Renal cortex interstitium (tissue), 15 donors: ENCODE measurements around the gene CERK. TPM values are rescaled to one million over a fixed set of nuclear protein-coding genes. Genes with fewer than 3 reads are reported as not detected.
"Not testable (repeated sequence)": the region's sequence is repeated elsewhere in the genome, so short reads cannot be mapped to it uniquely, and the experiment has no call there.

Experiments
- DNase-seq, 11 donors: peaks; one replicate each; pipeline ENCODE4 v3.0.0-alpha.2; 2013; ENCODE audit warnings: low read depth in 9 of 11, low spot score in 4 of 11; ENCODE audit errors: extremely low read depth in 1 of 11
- long read RNA-seq, 16 experiments: transcript quantifications; one replicate each; lab custom pipeline, GENCODE V29; 2026
- polyA plus RNA-seq, 3 donors: library from polyadenylated mRNA; unstranded; fragments of 120-200 nt; gene quantifications; one replicate each; pipeline ENCODE4 v1.2.1, GENCODE V29; 2013; ENCODE audit not compliant: insufficient read length in 3 of 3

The CERK gene, protein sequence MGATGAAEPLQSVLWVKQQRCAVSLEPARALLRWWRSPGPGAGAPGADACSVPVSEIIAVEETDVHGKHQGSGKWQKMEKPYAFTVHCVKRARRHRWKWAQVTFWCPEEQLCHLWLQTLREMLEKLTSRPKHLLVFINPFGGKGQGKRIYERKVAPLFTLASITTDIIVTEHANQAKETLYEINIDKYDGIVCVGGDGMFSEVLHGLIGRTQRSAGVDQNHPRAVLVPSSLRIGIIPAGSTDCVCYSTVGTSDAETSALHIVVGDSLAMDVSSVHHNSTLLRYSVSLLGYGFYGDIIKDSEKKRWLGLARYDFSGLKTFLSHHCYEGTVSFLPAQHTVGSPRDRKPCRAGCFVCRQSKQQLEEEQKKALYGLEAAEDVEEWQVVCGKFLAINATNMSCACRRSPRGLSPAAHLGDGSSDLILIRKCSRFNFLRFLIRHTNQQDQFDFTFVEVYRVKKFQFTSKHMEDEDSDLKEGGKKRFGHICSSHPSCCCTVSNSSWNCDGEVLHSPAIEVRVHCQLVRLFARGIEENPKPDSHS
- polyA plus RNA-seq, result 10 to 100 TPM; 47.2 to 56.6 (median 51.0) TPM
- long read RNA-seq, donor 1, full-length matches to known transcripts, result 7 of 7 reads
- long read RNA-seq, donor 1, partial matches to known transcripts, result 0 of 7 reads
- long read RNA-seq, donor 1, other reads (novel, unspliced or antisense), result 0 of 7 reads
- long read RNA-seq, donor 2, full-length matches to known transcripts, result 10 of 10 reads
- long read RNA-seq, donor 2, partial matches to known transcripts, result 0 of 10 reads
- long read RNA-seq, donor 2, other reads (novel, unspliced or antisense), result 0 of 10 reads
- long read RNA-seq, donor 3, full-length matches to known transcripts, result 16 of 16 reads
- long read RNA-seq, donor 3, partial matches to known transcripts, result 0 of 16 reads
- long read RNA-seq, donor 3, other reads (novel, unspliced or antisense), result 0 of 16 reads
- long read RNA-seq, donor 4, full-length matches to known transcripts, result 9 of 9 reads
- long read RNA-seq, donor 4, partial matches to known transcripts, result 0 of 9 reads
- long read RNA-seq, donor 4, other reads (novel, unspliced or antisense), result 0 of 9 reads
- long read RNA-seq, donor 5, full-length matches to known transcripts, result 14 of 14 reads
- long read RNA-seq, donor 5, partial matches to known transcripts, result 0 of 14 reads
- long read RNA-seq, donor 5, other reads (novel, unspliced or antisense), result 0 of 14 reads
- long read RNA-seq, donor 6, full-length matches to known transcripts, result 10 of 10 reads
- long read RNA-seq, donor 6, partial matches to known transcripts, result 0 of 10 reads
- long read RNA-seq, donor 6, other reads (novel, unspliced or antisense), result 0 of 10 reads
- long read RNA-seq, donor 7, full-length matches to known transcripts, result 8 of 8 reads
- long read RNA-seq, donor 7, partial matches to known transcripts, result 0 of 8 reads
- long read RNA-seq, donor 7, other reads (novel, unspliced or antisense), result 0 of 8 reads
- long read RNA-seq, donor 8, full-length matches to known transcripts, result 19 of 19 reads
- long read RNA-seq, donor 8, partial matches to known transcripts, result 0 of 19 reads
- long read RNA-seq, donor 8, other reads (novel, unspliced or antisense), result 0 of 19 reads
- long read RNA-seq, donor 9, full-length matches to known transcripts, result 9 of 9 reads
- long read RNA-seq, donor 9, partial matches to known transcripts, result 0 of 9 reads
- long read RNA-seq, donor 9, other reads (novel, unspliced or antisense), result 0 of 9 reads
- long read RNA-seq, donor 10, full-length matches to known transcripts, result 3 of 3 reads
- long read RNA-seq, donor 10, partial matches to known transcripts, result 0 of 3 reads
- long read RNA-seq, donor 10, other reads (novel, unspliced or antisense), result 0 of 3 reads
- long read RNA-seq, donor 11, full-length matches to known transcripts, result 11 of 11 reads
- long read RNA-seq, donor 11, partial matches to known transcripts, result 0 of 11 reads
- long read RNA-seq, donor 11, other reads (novel, unspliced or antisense), result 0 of 11 reads
- long read RNA-seq, donor 12, full-length matches to known transcripts, result 7 of 7 reads
- long read RNA-seq, donor 12, partial matches to known transcripts, result 0 of 7 reads
- long read RNA-seq, donor 12, other reads (novel, unspliced or antisense), result 0 of 7 reads
- long read RNA-seq, donor 13, full-length matches to known transcripts, result 15 of 15 reads
- long read RNA-seq, donor 13, partial matches to known transcripts, result 0 of 15 reads
- long read RNA-seq, donor 13, other reads (novel, unspliced or antisense), result 0 of 15 reads
- long read RNA-seq, donor 14, full-length matches to known transcripts, result 7 of 7 reads
- long read RNA-seq, donor 14, partial matches to known transcripts, result 0 of 7 reads
- long read RNA-seq, donor 14, other reads (novel, unspliced or antisense), result 0 of 7 reads
- long read RNA-seq, donor 15, full-length matches to known transcripts, result 3 of 3 reads
- long read RNA-seq, donor 15, partial matches to known transcripts, result 0 of 3 reads
- long read RNA-seq, donor 15, other reads (novel, unspliced or antisense), result 0 of 3 reads
- long read RNA-seq, donor 16, full-length matches to known transcripts, result 29 of 29 reads
- long read RNA-seq, donor 16, partial matches to known transcripts, result 0 of 29 reads
- long read RNA-seq, donor 16, other reads (novel, unspliced or antisense), result 0 of 29 reads

DNA sequence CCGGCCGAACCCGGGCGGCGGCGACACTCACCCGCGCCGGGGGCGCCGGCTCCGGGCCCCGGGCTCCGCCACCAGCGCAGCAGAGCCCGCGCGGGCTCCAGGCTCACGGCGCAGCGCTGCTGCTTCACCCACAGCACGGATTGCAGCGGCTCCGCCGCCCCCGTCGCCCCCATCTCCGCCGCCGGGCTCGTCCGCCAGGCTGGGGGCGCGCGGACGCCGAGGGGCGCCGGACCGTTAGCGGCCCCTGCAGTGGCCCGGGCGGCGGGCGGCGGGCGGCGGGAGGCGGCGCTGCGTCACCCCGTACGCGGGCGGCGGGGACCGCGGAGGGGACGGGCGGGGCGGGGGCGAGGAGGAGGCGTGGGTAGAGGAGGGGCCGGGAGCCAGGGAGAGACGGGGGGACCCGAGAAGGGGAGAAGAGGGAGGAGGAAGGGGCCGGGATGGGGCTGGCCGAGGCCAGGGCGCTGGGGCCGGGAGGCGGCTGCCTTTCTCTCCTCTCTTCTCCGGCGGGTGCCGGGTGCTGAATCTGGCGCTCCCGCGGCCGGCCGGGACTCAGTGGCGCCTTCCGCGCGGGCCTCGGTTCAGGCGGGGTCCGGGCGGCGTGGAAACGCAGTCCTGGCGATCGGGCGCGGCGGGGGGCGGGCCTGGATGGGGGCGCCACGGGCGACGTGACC lies at the start of gene CERK:
TSS of gene CERK (minus strand) at position 277 of the 671 bp plus-strand sequence. CDS start at position 173, 104 bp downstream.
- DNase-seq, result peak in 1 of 11 donors; percentile 79

- no peak for DNase-seq
Observed at GRCh38 chr22:46783721-46784120, 45.7 kb upstream of the CERK start.

GRCh38 chr22:46782200-46782599 lies 44.1 kb upstream of the CERK start:
- DNase-seq, result not testable (repeated sequence)

GRCh38 chr22:46781291-46781690 lies 43.2 kb upstream of the CERK start:
- no peak for DNase-seq

DNA sequence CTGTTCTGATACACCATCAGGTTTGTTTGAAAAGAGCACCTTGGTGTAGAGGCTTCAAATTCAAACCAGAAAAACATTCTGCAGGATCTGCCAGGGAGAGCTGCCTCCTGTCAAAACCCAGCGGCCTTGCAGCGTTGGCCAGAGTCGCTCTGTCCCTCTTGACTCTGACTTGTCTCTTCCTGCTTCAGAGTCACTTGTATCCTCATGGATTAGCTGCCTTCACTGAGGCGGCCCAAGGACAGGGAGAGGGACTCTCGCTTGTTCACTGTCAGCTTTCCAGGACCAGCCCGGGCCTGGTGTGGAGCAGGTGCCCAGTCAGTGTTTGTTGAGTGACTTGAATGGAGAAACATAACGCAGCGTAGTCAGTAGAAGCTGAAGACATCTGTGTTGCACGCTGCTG lies 42.4 kb upstream of the CERK start:
- DNase-seq, result no peak

- no peak for DNase-seq
Observed at GRCh38 chr22:46779651-46780050, 41.6 kb upstream of the CERK start.

DNA sequence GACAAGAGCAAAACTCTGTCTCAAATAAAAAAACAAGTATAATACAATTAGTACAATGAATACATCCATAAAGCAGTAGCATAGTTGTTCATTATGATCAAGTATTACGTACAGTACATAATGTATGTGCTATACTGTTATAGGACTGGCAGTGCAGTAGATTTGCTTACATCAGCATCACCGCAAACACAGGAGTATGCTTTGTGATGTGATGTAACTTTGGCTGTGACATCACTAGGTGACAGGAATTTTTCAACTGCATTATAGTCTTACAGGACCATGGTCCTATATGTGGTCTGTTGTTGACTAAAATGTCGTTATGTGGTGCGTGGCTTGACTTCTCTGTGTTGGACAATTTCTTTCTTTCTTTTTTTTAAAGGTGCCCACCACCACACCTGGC lies 41.0 kb upstream of the CERK start:
- DNase-seq, result no peak

- no peak for DNase-seq
Observed at GRCh38 chr22:46777609-46777970, 39.5 kb upstream of the CERK start.

DNA sequence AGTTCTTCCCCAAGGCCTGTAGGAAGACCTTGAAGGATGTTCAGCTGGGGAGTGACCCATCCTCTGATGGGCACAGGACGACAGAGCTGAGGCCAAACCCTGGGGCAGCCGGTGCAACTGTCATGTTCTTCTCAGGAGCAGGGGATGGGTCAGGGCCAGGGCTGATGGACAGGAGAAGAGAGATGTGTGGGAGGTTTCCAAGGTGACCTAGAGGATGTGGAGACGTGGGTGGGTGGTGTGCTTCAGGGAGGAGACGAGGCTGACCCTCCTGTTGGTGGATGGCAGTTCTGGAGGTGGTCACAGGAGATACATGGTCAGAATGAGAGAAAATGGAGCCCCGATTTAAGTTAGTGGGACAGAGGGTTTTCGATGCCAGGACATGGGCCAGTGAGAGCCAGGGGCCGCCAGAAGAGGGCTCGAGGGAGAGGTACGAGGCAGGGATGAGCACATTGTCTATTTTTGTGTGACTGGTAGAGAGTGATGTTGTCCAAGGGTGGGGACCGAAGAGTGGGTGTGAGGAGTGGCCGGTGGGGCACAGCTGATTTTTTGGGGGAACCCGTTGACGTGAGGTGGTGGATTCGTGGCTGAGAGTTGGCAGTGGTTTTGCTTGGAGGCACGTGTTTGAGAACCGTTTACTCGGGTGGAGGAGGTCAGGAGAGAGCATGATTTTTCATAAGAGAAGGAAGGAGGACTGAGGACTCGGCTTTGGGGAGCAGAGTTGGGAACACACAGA lies 39.0 kb upstream of the CERK start:
- DNase-seq, result no peak

DNA sequence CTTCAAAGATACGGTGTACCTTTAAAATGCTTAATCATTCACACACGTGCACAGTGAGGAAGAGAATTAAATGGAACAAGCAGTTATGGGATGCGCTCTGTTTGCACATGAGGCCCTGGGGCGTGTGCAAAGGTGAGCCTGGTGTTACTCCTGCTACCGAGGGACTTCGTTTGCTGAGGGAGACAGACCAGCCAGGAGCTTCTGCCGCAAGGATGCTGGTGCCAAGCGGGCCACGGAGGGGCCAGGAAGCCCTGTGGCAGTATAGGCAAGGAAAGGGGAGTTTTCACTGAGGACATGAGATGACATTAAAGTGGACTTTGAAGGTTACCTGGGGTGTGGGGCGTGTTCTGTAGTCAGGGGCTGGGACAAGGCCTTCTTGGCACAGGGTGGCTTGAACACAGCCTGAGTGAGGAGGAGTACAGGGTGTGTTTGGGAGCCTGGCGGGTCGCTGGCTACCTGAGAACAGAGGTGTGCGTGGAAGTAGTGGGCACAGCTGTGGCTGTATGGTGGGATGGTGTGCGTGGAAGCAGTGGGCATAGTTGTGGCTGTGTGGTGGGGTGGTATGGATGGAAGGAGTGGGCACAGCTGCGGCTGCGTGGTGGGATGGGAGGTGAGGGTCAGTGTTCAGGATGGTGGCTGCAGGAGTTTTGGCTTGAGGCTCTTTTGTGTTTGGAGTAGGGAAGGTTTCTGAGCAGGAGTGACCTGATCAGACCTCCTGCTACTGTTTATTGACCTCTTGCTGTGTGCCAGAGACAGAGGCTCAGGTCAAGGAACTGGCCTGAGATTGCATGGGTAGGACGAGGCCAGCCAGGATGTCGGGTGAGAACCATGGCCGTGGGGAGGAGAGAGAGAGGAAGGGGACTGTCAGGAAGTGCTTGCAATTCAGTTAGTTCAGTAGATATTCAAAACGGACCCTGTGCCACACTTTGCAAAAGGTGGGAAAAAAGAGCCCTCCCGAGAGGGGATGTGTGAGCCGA lies 38.1 kb upstream of the CERK start:
- no peak for DNase-seq

DNA sequence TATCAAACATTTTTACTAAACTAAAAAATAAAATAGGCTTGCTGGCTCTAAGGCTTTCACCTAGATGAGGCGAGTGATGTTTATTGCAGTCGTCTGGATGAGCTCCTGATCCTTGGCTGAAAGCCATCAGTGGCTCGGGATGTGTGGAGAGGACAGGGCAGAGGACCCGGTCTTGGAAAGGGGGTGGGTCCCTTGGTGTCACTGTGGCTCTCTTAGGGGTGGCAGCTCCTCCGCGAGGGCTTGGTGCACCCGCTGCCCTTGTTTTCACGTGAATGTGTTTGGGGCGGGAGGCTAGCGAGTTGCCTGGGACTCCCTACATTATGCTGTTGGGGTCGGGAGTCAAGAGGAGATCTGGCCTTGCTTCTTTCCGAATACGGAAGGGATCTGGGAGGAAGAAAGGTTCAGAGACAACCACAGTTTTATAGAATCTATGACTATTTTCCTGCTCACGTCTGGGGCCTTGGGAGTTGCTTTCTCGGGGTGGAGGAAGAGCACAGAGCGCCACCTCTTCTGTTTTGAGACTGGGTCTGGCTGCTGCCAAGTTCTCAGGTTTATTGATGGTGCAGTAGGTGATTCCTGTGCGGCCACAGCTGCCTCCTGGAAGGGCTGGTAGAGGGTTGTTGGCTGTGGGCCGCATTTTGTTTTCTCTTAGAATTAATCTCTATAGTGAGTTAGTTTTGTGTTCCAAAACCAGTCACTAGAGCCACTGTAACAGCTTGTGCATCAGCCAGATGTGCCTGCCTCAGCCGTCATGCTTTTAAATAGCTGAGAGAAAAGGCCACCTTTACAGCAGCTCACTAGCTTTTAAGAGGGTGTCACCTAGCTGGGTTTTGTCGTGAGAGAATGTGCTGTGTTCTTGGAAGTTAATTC lies 37.2 kb upstream of the CERK start:
- DNase-seq, result no peak

DNA sequence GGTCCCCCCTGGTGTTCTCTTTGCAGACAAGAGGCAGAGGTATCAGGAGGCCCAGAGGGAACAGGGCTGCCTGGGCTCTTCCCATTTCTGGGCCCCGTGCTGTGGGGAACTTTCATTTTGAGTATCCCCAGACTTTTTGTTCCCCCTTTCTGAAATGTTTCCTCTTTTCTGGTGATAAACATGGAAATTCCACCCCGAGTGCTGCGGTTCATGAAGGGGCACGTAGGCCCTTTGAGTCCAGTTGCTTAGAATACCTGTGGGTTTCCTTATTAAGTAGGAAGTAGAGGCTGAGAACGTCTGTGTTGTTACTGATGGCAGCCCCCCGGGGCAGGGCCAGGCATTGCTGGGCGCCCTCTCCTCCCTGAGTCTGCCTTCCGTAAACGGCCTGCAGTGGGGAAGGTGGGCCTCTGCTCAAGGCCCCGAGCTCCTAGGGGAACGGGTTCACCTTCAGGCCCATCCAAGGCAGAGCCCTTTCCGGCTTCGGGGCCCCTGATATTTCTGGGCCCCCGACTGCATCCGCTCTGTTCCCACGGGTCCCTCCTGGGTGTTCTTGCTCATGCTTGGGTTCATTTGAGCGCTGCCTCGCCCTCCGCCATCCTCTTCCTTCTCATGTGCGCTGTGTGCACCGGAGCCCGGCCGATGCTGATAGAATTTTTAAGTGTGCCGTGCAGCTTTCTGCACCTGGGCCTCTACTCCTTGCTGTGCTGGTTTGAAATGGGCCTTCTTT lies 36.4 kb upstream of the CERK start:
- no peak for DNase-seq

- no peak for DNase-seq
Observed at GRCh38 chr22:46773076-46773475, 35.0 kb upstream of the CERK start.
